Astrocyte (in vitro differentiated cells and primary cell): ENCODE measurements around the gene DCAF15. TPM values are rescaled to one million over a fixed set of nuclear protein-coding genes. Genes with fewer than 3 reads are reported as not detected.

Source experiments
- DNase-seq: peaks from one replicate; pipeline ENCODE4 v3.0.0-alpha.2; 2010; ENCODE audit warnings: low read depth
- FAIRE-seq: peaks from 2 replicates; lab custom pipeline; 2011; peaks lifted over from hg19 to GRCh38; lab: Jason Lieb, UNC
- H2AFZ ChIP-seq: 2 replicates; pipeline ENCODE4 v1.6.0; 2012; ENCODE audit warnings: low read depth, low read length, inconsistent platforms
- H3K27ac ChIP-seq: 2 replicates; pipeline ENCODE4 v1.5.1; 2011; ENCODE audit warnings: low read depth, low read length, inconsistent platforms
- H3K27me3 ChIP-seq: 2 replicates; pipeline ENCODE4 v1.6.0; 2011; ENCODE audit warnings: low read length, inconsistent platforms; ENCODE audit not compliant: insufficient read depth
- H3K36me3 ChIP-seq: 2 replicates; pipeline ENCODE4 v1.5.1; 2011; ENCODE audit warnings: low read length, inconsistent platforms; ENCODE audit not compliant: insufficient read depth
- H3K4me1 ChIP-seq: 2 replicates; pipeline ENCODE4 v1.5.1; 2011; ENCODE audit warnings: low read length, inconsistent platforms; ENCODE audit not compliant: insufficient read depth
- H3K4me2 ChIP-seq: 2 replicates; pipeline ENCODE4 v1.6.0; 2012; ENCODE audit warnings: low read length, inconsistent platforms
- H3K4me3 ChIP-seq: 2 replicates; pipeline ENCODE4 v1.5.1; 2011; ENCODE audit warnings: low read depth, mild to moderate bottlenecking, low read length, inconsistent platforms; ENCODE audit not compliant: insufficient read depth
- H3K79me2 ChIP-seq: 2 replicates; pipeline ENCODE4 v1.6.0; 2012; ENCODE audit warnings: mild to moderate bottlenecking, low read length, inconsistent platforms; ENCODE audit not compliant: insufficient read depth
- H3K9ac ChIP-seq: 2 replicates; pipeline ENCODE4 v1.6.0; 2012; ENCODE audit warnings: mild to moderate bottlenecking, low read length, inconsistent platforms
- H3K9me3 ChIP-seq: 2 replicates; pipeline ENCODE4 v1.5.1; 2012; ENCODE audit warnings: low read depth, mild to moderate bottlenecking, low read length, inconsistent platforms; ENCODE audit not compliant: insufficient read depth
- H4K20me1 ChIP-seq: 2 replicates; pipeline ENCODE4 v1.6.0; 2012; ENCODE audit warnings: low read length, inconsistent platforms; ENCODE audit not compliant: insufficient read depth
- H3K27ac Mint-ChIP-seq: one replicate; pipeline ENCODE4 v1.8.0; 2021; ENCODE audit warnings: mild to moderate bottlenecking, mixed read lengths; ENCODE audit not compliant: unreplicated experiment
- H3K27me3 Mint-ChIP-seq: one replicate; pipeline ENCODE4 v1.8.0; 2021; ENCODE audit warnings: low read depth, mixed read lengths; ENCODE audit not compliant: unreplicated experiment
- H3K36me3 Mint-ChIP-seq: one replicate; pipeline ENCODE4 v1.8.0; 2021; ENCODE audit warnings: low read depth, mixed read lengths; ENCODE audit not compliant: unreplicated experiment
- H3K4me1 Mint-ChIP-seq: one replicate; pipeline ENCODE4 v1.8.0; 2021; ENCODE audit warnings: low read depth, mixed read lengths; ENCODE audit not compliant: unreplicated experiment
- H3K4me3 Mint-ChIP-seq: one replicate; pipeline ENCODE4 v1.8.0; 2021; ENCODE audit warnings: mild to moderate bottlenecking, moderate library complexity, mixed read lengths; ENCODE audit not compliant: unreplicated experiment
- H3K9me3 Mint-ChIP-seq: one replicate; pipeline ENCODE4 v1.8.0; 2021; ENCODE audit warnings: mild to moderate bottlenecking, mixed read lengths; ENCODE audit not compliant: unreplicated experiment
- CTCF ChIP-seq: IDR thresholded peaks from 2 replicates; pipeline ENCODE4 v1.5.1; 2011; ENCODE audit warnings: low read depth, mild to moderate bottlenecking, inconsistent platforms, low read length, moderate library complexity; ENCODE audit not compliant: insufficient read depth
- EZH2 ChIP-seq: IDR thresholded peaks from 2 replicates; pipeline ENCODE4 v1.6.1; 2012; ENCODE audit warnings: mild to moderate bottlenecking, low read length, inconsistent platforms; ENCODE audit not compliant: insufficient read depth
- total RNA-seq: library from RNA; stranded (reverse); gene quantifications from 2 replicates; pipeline ENCODE4 v1.2.1, GENCODE V29; 2021

DCAF15 gene
- total RNA-seq, 1 donor from 2014 or later: 32.2 TPM

GRCh38 chr19:13963603-13964105 is 11.3 kb downstream of the DCAF15 start:
- Mint-ChIP-seq H3K4me3 (no peak overlapping the region), H3K4me1 (peaks cover 3% of the 10 kb centered on the region), H3K9me3 (no peaks in the 10 kb centered on the region), H3K27ac (no peak overlapping the region), H3K27me3 (no peaks in the 10 kb centered on the region), H3K36me3 (peaks cover 22% of the 10 kb centered on the region)
- peaks cover 5% of the 10 kb centered on the region for H3K4me1 ChIP-seq
- no peak overlapping the region for H3K9ac ChIP-seq
- TF ChIP-seq EZH2 (no peak), CTCF (no peak)
- H3K27me3 ChIP-seq: no peaks in the 10 kb centered on the region
- no peaks in the 10 kb centered on the region for H3K36me3 ChIP-seq
- H3K4me2 ChIP-seq: no peak overlapping the region
- H3K27ac ChIP-seq: no peak overlapping the region
- FAIRE-seq: no peak
- H3K79me2 ChIP-seq: no peaks in the 10 kb centered on the region
- H3K4me3 ChIP-seq: no peak overlapping the region
- H3K9me3 ChIP-seq: no peaks in the 10 kb centered on the region
- H4K20me1 ChIP-seq: peaks cover under 1% of the 10 kb centered on the region
- H2AFZ ChIP-seq: no peak overlapping the region
- DNase-seq: no peak

DNA sequence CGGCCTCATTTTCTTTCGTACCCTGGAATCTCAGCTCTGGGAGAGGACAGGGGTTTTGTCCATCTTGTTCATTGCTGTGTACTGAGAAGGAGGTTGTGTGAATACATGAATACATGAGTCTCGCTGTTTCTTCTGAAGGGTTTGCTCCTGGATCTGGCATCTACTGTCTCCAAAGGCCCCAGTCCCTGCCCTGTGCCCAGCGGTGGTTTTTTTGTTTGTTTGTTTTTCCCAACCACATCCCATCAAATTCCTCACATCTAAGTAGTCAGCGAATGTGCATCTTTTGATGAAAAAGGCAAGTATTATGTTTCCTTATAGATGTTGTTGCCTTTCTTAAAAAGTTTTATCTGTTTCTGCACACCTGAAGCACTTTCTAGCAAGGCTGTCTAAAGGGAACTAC is 12.5 kb downstream of the DCAF15 start:
- Histone ChIP-seq H3K4me1 (peaks cover 5% of the 10 kb centered on the region), H4K20me1 (no peaks in the 10 kb centered on the region), H3K9me3 (no peaks in the 10 kb centered on the region), H2AFZ (no peak overlapping the region), H3K79me2 (no peaks in the 10 kb centered on the region), H3K27me3 (no peaks in the 10 kb centered on the region), H3K36me3 (no peaks in the 10 kb centered on the region), H3K9ac (no peak overlapping the region), H3K27ac (no peak overlapping the region), H3K4me2 (no peak overlapping the region), H3K4me3 (no peak overlapping the region)
- Mint-ChIP-seq H3K4me3 (no peak overlapping the region), H3K27me3 (no peaks in the 10 kb centered on the region), H3K27ac (no peak overlapping the region), H3K36me3 (peaks cover 25% of the 10 kb centered on the region), H3K4me1 (peaks cover 3% of the 10 kb centered on the region), H3K9me3 (no peaks in the 10 kb centered on the region)
- FAIRE-seq (no peak), DNase-seq (peak; percentile 25)
- TF ChIP-seq CTCF (no peak), EZH2 (no peak)

DNA sequence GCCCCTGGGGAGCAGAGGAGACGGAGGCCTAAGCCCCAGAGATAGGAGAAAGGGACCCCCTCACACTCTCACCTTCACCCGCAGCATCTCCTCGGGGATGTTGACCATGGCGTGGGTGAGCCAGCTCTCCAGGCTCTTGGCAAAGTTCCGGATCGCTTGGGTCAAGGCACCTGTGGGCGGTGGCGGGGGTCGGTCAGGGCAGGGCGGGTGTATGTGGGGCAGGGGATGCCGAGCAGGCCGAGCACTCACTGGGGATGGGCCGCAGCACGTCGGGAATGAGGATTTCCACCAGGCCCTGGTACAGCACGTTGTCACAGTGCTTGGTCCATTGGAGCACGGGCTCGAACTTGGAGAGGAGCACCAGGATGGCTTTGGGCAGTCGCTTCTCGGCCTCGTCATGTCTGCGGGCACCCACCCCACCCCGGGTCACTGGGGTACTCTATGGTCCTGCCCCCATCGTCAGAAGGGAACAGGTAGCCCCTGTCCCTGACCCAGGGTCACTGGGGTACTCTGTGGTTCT is 13.1 kb downstream of the DCAF15 start:
- H3K27ac Mint-ChIP-seq: no peak overlapping the region
- H3K27me3 ChIP-seq: no peaks in the 10 kb centered on the region
- no peak for FAIRE-seq

More for the DNA sequence above, 13.1 kb downstream of the DCAF15 start:
- no peaks in the 10 kb centered on the region for H3K36me3 ChIP-seq
- peaks cover 26% of the 10 kb centered on the region for H3K36me3 Mint-ChIP-seq
- H3K4me3 Mint-ChIP-seq: no peak overlapping the region
- no peaks in the 10 kb centered on the region for H3K9me3 Mint-ChIP-seq
- peaks cover 5% of the 10 kb centered on the region for H3K4me1 ChIP-seq
- H3K4me3 ChIP-seq: no peak overlapping the region
- no peak overlapping the region for H2AFZ ChIP-seq
- H3K9me3 ChIP-seq: no peaks in the 10 kb centered on the region
- DNase-seq: no peak
- no peak overlapping the region for H3K27ac ChIP-seq
- H3K27me3 Mint-ChIP-seq: no peaks in the 10 kb centered on the region
- H3K4me2 ChIP-seq: no peak overlapping the region
- H4K20me1 ChIP-seq: no peaks in the 10 kb centered on the region
- no peaks in the 10 kb centered on the region for H3K79me2 ChIP-seq
- H3K4me1 Mint-ChIP-seq: peaks cover 3% of the 10 kb centered on the region
- TF ChIP-seq EZH2 (no peak), CTCF (no peak)
- no peak overlapping the region for H3K9ac ChIP-seq
